Thoracic aorta (tissue), 2 donors: ENCODE measurements around the gene TSC22D1. TPM values are rescaled to one million over a fixed set of nuclear protein-coding genes. Genes with fewer than 3 reads are reported as not detected.

Source experiments
- ATAC-seq: fragments of 150-250 bp; one replicate; pipeline ENCODE4 v1.8.0; 2017; ENCODE audit warnings: low read depth; ENCODE audit not compliant: insufficient number of reproducible peaks, low FRiP score
- DNase-seq: peaks from one replicate; pipeline ENCODE4 v3.0.0-alpha.2; 2020; ENCODE audit warnings: low spot score
- H3K27ac ChIP-seq, 2 donors: fragments of 200-600 bp; sonication (generic); 1 replicate in 1 of 2; 2 replicates in 1 of 2; pipeline ENCODE4 v1.5.1; 2016; ENCODE audit warnings: mild to moderate bottlenecking in 2 of 2, moderate library complexity in 2 of 2
- H3K27me3 ChIP-seq: fragments of 200-600 bp; sonication (generic); replicated peaks from 2 replicates; pipeline ENCODE4 v1.6.0; 2016; ENCODE audit warnings: mild to moderate bottlenecking; ENCODE audit not compliant: insufficient read depth
- H3K36me3 ChIP-seq: fragments of 200-600 bp; sonication (generic); one replicate; pipeline ENCODE4 v1.5.1; 2016
- H3K4me1 ChIP-seq, 2 donors: fragments of 200-600 bp; sonication (generic); 1 replicate in 1 of 2; 2 replicates in 1 of 2; pipeline versions ENCODE4 v1.5.1 to v1.6.0; 2016; ENCODE audit warnings: low read depth in 2 of 2, mild to moderate bottlenecking in 1 of 2; ENCODE audit not compliant: control insufficient read depth in 1 of 2
- H3K4me3 ChIP-seq: fragments of 200-600 bp; sonication (generic); 2 replicates; pipeline ENCODE4 v1.5.1; 2016; ENCODE audit warnings: mild to moderate bottlenecking
- H3K9me3 ChIP-seq: fragments of 200-600 bp; sonication (generic); 2 replicates; pipeline ENCODE4 v1.5.1; 2016
- total RNA-seq, 2 donors: library from RNA; depleted of rRNA; stranded (reverse); fragments of >200 nt; gene quantifications; one replicate each; pipeline versions ENCODE4 v1.1.0 to v1.2.3, GENCODE V29; 2016
- TF ChIP-seq, protein P1 (sequence below): fragments of 200-600 bp; sonication (generic); IDR thresholded peaks from one replicate; pipeline ENCODE4 v1.5.1; 2019; ENCODE audit warnings: antibody characterized with exemption

TSC22D1 gene
- total RNA-seq, 2 donors from 2014 or later, result 107 to 129 TPM

DNA sequence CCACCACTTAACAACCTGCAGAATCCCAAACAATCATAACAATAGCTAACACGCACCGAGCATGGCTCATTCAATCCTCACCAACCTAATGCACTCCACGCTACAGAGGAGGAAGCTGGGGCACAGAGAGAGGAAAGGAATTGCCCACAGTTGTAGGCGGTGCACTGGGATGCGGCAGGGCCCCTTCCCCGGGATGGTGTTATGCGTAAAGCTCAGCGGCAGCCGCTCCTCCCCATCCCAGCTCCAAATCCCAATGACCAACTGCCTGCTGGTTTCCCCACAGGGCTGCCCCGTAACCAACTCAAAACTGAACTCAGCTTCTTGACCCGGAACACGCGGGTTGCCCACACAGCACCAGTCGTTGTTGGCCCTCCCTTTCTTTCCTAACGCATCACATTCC is 160.3 kb downstream of the TSC22D1 start:
- no peak overlapping the region for H3K27ac ChIP-seq
- H3K4me1 ChIP-seq, result no peaks in the 10 kb centered on the region
- DNase-seq (no peak), ATAC-seq (no peak)
- no peaks in the 10 kb centered on the region for H3K36me3 ChIP-seq
- H3K4me3 ChIP-seq, result no peak overlapping the region
- H3K27me3 ChIP-seq, result no peaks in the 10 kb centered on the region
- H3K9me3 ChIP-seq, result no peaks in the 10 kb centered on the region
- TF ChIP-seq, protein P1, sequence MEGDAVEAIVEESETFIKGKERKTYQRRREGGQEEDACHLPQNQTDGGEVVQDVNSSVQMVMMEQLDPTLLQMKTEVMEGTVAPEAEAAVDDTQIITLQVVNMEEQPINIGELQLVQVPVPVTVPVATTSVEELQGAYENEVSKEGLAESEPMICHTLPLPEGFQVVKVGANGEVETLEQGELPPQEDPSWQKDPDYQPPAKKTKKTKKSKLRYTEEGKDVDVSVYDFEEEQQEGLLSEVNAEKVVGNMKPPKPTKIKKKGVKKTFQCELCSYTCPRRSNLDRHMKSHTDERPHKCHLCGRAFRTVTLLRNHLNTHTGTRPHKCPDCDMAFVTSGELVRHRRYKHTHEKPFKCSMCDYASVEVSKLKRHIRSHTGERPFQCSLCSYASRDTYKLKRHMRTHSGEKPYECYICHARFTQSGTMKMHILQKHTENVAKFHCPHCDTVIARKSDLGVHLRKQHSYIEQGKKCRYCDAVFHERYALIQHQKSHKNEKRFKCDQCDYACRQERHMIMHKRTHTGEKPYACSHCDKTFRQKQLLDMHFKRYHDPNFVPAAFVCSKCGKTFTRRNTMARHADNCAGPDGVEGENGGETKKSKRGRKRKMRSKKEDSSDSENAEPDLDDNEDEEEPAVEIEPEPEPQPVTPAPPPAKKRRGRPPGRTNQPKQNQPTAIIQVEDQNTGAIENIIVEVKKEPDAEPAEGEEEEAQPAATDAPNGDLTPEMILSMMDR, result no peak

DNA sequence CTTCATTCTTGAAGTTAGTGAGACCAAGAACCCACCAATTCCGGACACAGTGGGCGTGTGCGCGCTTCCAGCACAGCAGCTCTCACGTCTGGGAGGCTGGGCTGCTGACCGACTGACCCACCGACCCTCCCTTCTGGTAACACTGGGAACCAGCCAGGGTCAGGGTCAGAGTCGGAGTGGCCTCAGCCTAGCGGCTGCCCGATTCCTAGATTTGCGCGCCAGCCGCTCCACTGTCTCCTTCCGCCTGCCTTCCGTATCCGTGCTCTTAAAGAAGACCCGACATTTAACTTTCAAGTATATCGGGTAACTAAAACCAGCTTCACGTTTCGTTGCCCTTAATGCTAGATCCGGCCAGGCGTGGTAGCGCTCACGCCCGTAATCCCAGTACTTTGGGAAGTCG is 161.4 kb downstream of the TSC22D1 start:
- no peaks in the 10 kb centered on the region for H3K9me3 ChIP-seq
- H3K27ac ChIP-seq, result no peak overlapping the region
- TF ChIP-seq, protein P1, result no peak
- ATAC-seq (no peak), DNase-seq (no peak)
- H3K4me3 ChIP-seq, result no peak overlapping the region
- no peaks in the 10 kb centered on the region for H3K4me1 ChIP-seq
- no peaks in the 10 kb centered on the region for H3K27me3 ChIP-seq
- H3K36me3 ChIP-seq, result no peaks in the 10 kb centered on the region

DNA sequence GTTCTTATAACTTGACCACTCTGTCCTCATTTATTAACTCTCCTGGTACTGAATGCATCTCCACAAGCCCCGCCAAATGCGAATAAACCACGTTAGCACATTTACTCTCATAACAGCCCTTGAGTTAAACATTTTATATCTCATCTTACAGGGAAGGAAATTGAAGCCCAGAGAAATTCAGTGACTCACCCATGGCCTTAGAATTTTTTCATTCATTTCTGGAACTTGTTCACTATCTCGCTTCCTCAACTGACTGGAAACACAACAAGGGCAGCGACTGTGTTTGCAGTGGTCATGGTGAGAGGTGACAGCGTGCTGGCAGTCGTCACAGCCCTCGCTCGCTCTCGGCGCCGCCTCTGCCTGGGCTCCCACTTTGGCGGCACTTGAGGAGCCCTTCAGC is 163.0 kb downstream of the TSC22D1 start:
- H3K4me3 ChIP-seq, result no peak overlapping the region
- no peak for DNase-seq
- TF ChIP-seq, protein P1, result no peak
- H3K36me3 ChIP-seq, result no peaks in the 10 kb centered on the region
- no peaks in the 10 kb centered on the region for H3K27me3 ChIP-seq
- no peak for ATAC-seq
- no peak overlapping the region for H3K27ac ChIP-seq
- no peaks in the 10 kb centered on the region for H3K9me3 ChIP-seq
- no peaks in the 10 kb centered on the region for H3K4me1 ChIP-seq

DNA sequence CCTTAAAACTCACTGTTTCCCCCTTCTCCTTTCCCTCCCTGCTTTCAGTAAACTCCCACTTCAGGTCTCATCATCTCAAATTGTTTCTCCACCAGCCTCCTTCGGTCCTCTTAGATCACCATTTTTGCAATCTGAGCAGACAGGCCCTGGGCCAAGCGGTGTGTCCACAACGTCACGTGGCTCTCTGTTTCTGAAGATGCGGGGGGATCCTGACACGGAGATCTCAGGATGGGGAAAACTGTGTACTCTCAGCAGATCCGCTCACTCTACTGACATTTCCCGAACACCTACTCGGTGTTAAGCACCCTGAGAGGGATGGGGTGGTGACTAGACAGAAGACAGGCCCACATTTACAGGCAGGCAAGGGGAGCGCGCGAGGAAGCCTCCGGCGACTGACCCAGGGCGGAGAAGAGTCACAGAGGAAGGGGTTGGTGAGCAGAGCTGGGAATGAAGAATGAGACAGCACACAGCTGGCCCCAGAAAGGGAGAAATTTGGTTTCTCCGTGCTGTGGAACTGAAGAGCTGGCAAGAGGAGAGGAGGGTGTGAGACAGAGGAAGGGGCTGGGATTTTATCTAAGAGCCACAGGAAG is 163.7 kb downstream of the TSC22D1 start:
- H3K4me3 ChIP-seq, result no peak overlapping the region

DNA sequence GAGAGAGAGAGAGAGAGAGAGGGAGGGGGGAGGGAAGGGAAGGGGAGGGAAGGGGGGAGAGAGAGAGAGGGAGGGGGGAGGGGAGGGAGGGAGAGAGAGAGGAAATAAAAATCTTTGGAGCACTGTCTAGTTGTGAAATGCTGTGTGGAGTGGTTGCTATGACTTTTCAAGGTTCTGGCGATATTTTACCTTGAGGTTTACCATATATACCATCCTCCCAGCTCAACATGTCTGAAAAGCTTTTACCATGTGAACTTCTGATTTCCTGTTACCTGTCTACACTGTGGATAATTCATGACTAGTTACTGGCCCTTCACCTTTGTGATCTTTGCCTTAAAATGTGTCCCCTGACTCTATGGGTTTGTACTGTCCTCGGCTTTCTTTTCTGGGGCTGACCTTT is 164.3 kb downstream of the TSC22D1 start:
- Histone ChIP-seq H3K27me3 (no peaks in the 10 kb centered on the region), H3K36me3 (no peaks in the 10 kb centered on the region), H3K4me3 (no peak overlapping the region), H3K4me1 (no peaks in the 10 kb centered on the region), H3K9me3 (no peaks in the 10 kb centered on the region), H3K27ac (no peak overlapping the region)
- TF ChIP-seq, protein P1, result no peak
- ATAC-seq (no peak), DNase-seq (no peak)

More for the DNA sequence above, 163.7 kb downstream of the TSC22D1 start:
- DNase-seq, result no peak
- no peaks in the 10 kb centered on the region for H3K36me3 ChIP-seq
- TF ChIP-seq, protein P1, result no peak
- no peak for ATAC-seq
- no peaks in the 10 kb centered on the region for H3K27me3 ChIP-seq
- no peaks in the 10 kb centered on the region for H3K9me3 ChIP-seq
- H3K4me1 ChIP-seq, result no peaks in the 10 kb centered on the region
- no peak overlapping the region for H3K27ac ChIP-seq
